ENCODE results near the gene TBCEL. TPM values are rescaled to one million over a fixed set of nuclear protein-coding genes. Genes with fewer than 3 reads are reported as not detected.
A peak's percentile ranks its signal among the peaks of the same experiment; 100 is the strongest.
"Not testable (repeated sequence)": the region's sequence is repeated elsewhere in the genome, so short reads cannot be mapped to it uniquely, and the experiment has no call there.

TBCEL gene
- total RNA-seq, 2 experiments from 2014 or later: 11.8 to 13.1 TPM

GRCh38 chr11:121108413-121108812 lies 84.5 kb downstream of the TBCEL start:
- Mint-ChIP-seq H3K27me3 (peaks cover 19% of the 10 kb centered on the region), H3K27ac (no peak overlapping the region), H3K4me1 (no peaks in the 10 kb centered on the region), H3K9me3 (no peaks in the 10 kb centered on the region), H3K36me3 (ENCODE audit: low read depth) (no peaks in the 10 kb centered on the region), H3K4me3 (no peak overlapping the region)
- DNase-seq: no peak
- POLR2A ChIA-PET: no interaction called here
- CTCF ChIA-PET: no interaction called here

- H3K4me1 Mint-ChIP-seq: no peaks in the 10 kb centered on the region
- H3K27me3 Mint-ChIP-seq: peaks cover 23% of the 10 kb centered on the region
- H3K36me3 Mint-ChIP-seq (ENCODE audit: low read depth): no peaks in the 10 kb centered on the region
- H3K9me3 Mint-ChIP-seq: no peaks in the 10 kb centered on the region
- ChIA-PET CTCF (no interaction called here), POLR2A (no interaction called here)
- no peak for DNase-seq
- H3K27ac Mint-ChIP-seq: no peak overlapping the region
- H3K4me3 Mint-ChIP-seq: no peak overlapping the region
Measured at GRCh38 chr11:121109471-121109870, 85.6 kb downstream of the TBCEL start.

- Mint-ChIP-seq H3K27me3 (peaks cover 23% of the 10 kb centered on the region), H3K4me3 (no peak overlapping the region), H3K36me3 (ENCODE audit: low read depth) (no peaks in the 10 kb centered on the region), H3K27ac (no peak overlapping the region), H3K4me1 (no peaks in the 10 kb centered on the region), H3K9me3 (no peaks in the 10 kb centered on the region)
- POLR2A ChIA-PET: no interaction called here
- CTCF ChIA-PET: interaction anchor here (1.0 kb wide), 1 partner anchor 43 kb away, joined by 3 read pairs; no protein-coding TSS in a partner anchor
- DNase-seq: no peak
Measured at GRCh38 chr11:121109916-121110586, 86.1 kb downstream of the TBCEL start.

- CTCF ChIA-PET: interaction anchor here (1.0 to 1.2 kb wide), 4 partner anchors 28 to 181 kb away, joined by 3 to 4 read pairs (median 3); no protein-coding TSS in a partner anchor
- POLR2A ChIA-PET: no interaction called here
- Mint-ChIP-seq H3K4me3 (no peak overlapping the region), H3K4me1 (no peaks in the 10 kb centered on the region), H3K27me3 (peaks cover 23% of the 10 kb centered on the region), H3K9me3 (no peaks in the 10 kb centered on the region), H3K27ac (no peak overlapping the region), H3K36me3 (ENCODE audit: low read depth) (no peaks in the 10 kb centered on the region)
- no peak for DNase-seq
Measured at GRCh38 chr11:121110871-121111724, 87.2 kb downstream of the TBCEL start.

GRCh38 chr11:121112498-121113455 lies 88.9 kb downstream of the TBCEL start:
- CTCF ChIA-PET: interaction anchor here (1.0 to 1.3 kb wide), 3 partner anchors 160 to 428 kb away, joined by 3 to 4 read pairs (median 4); no protein-coding TSS in a partner anchor
- Mint-ChIP-seq H3K9me3 (no peaks in the 10 kb centered on the region), H3K27me3 (peaks cover 23% of the 10 kb centered on the region), H3K4me3 (no peak overlapping the region), H3K36me3 (ENCODE audit: low read depth) (no peaks in the 10 kb centered on the region), H3K4me1 (no peaks in the 10 kb centered on the region), H3K27ac (no peak overlapping the region)
- peak; percentile 36 for DNase-seq
- POLR2A ChIA-PET: no interaction called here

- POLR2A ChIA-PET: no interaction called here
Measured at GRCh38 chr11:121113611-121114010, 89.7 kb downstream of the TBCEL start.

GRCh38 chr11:121115024-121115423 lies 91.1 kb downstream of the TBCEL start:
- H3K36me3 Mint-ChIP-seq (ENCODE audit: low read depth); H3K4me1 Mint-ChIP-seq; CTCF ChIA-PET; H3K9me3 Mint-ChIP-seq; H3K4me3 Mint-ChIP-seq; POLR2A ChIA-PET; H3K27ac Mint-ChIP-seq; DNase-seq: not testable (repeated sequence)
- H3K27me3 Mint-ChIP-seq: peaks cover 23% of the 10 kb centered on the region

More at GRCh38 chr11:121113611-121114010, 89.7 kb downstream of the TBCEL start:
- no peak for DNase-seq
- no peaks in the 10 kb centered on the region for H3K9me3 Mint-ChIP-seq
- H3K4me3 Mint-ChIP-seq: no peak overlapping the region
- CTCF ChIA-PET: interaction anchor here (1.0 to 1.3 kb wide), 2 partner anchors 161 to 429 kb away, joined by 3 to 4 read pairs; no protein-coding TSS in a partner anchor
- H3K27ac Mint-ChIP-seq: no peak overlapping the region
- no peaks in the 10 kb centered on the region for H3K4me1 Mint-ChIP-seq
- H3K36me3 Mint-ChIP-seq (ENCODE audit: low read depth): no peaks in the 10 kb centered on the region
- peaks cover 23% of the 10 kb centered on the region for H3K27me3 Mint-ChIP-seq

- POLR2A ChIA-PET: no interaction called here
- Mint-ChIP-seq H3K27ac (no peak overlapping the region), H3K4me1 (no peaks in the 10 kb centered on the region), H3K36me3 (ENCODE audit: low read depth) (no peaks in the 10 kb centered on the region), H3K27me3 (peaks cover 4% of the 10 kb centered on the region), H3K4me3 (no peak overlapping the region), H3K9me3 (peaks cover 7% of the 10 kb centered on the region)
- CTCF ChIA-PET: no interaction called here
- no peak for DNase-seq
Measured at GRCh38 chr11:121117788-121118187, 93.9 kb downstream of the TBCEL start.

GRCh38 chr11:121119440-121119839 lies 95.5 kb downstream of the TBCEL start:
- Mint-ChIP-seq H3K27me3 (peaks cover 6% of the 10 kb centered on the region), H3K36me3 (ENCODE audit: low read depth) (no peaks in the 10 kb centered on the region), H3K4me1 (no peaks in the 10 kb centered on the region), H3K9me3 (peaks cover 7% of the 10 kb centered on the region), H3K27ac (no peak overlapping the region), H3K4me3 (no peak overlapping the region)
- POLR2A ChIA-PET: no interaction called here
- CTCF ChIA-PET: no interaction called here
- DNase-seq: no peak

GRCh38 chr11:121122328-121122727 lies 98.4 kb downstream of the TBCEL start:
- H3K27me3 Mint-ChIP-seq: peaks cover 6% of the 10 kb centered on the region
- no peak overlapping the region for H3K27ac Mint-ChIP-seq
- H3K4me1 Mint-ChIP-seq: no peaks in the 10 kb centered on the region
- DNase-seq: no peak
- ChIA-PET CTCF (no interaction called here), POLR2A (no interaction called here)
- H3K9me3 Mint-ChIP-seq: peaks cover 7% of the 10 kb centered on the region
- no peak overlapping the region for H3K4me3 Mint-ChIP-seq
- H3K36me3 Mint-ChIP-seq (ENCODE audit: low read depth): no peaks in the 10 kb centered on the region

GRCh38 chr11:121123496-121124069 lies 99.7 kb downstream of the TBCEL start:
- no peaks in the 10 kb centered on the region for H3K36me3 Mint-ChIP-seq (ENCODE audit: low read depth)
- no peak for DNase-seq
- ChIA-PET POLR2A (no interaction called here), CTCF (no interaction called here)
- H3K27ac Mint-ChIP-seq: no peak overlapping the region
- no peak overlapping the region for H3K4me3 Mint-ChIP-seq
- peaks cover 6% of the 10 kb centered on the region for H3K27me3 Mint-ChIP-seq
- no peaks in the 10 kb centered on the region for H3K4me1 Mint-ChIP-seq
- peaks cover 7% of the 10 kb centered on the region for H3K9me3 Mint-ChIP-seq

- POLR2A ChIA-PET: no interaction called here
Measured at GRCh38 chr11:121127809-121128208, 103.9 kb downstream of the TBCEL start.

More at GRCh38 chr11:121127809-121128208, 103.9 kb downstream of the TBCEL start:
- CTCF ChIA-PET: no interaction called here
- DNase-seq: no peak
- Mint-ChIP-seq H3K27me3 (peaks cover 6% of the 10 kb centered on the region), H3K4me1 (no peaks in the 10 kb centered on the region), H3K4me3 (no peak overlapping the region), H3K27ac (no peak overlapping the region), H3K9me3 (no peaks in the 10 kb centered on the region), H3K36me3 (ENCODE audit: low read depth) (no peaks in the 10 kb centered on the region)
